Measurements from ENCODE around the gene GLT1D1. TPM values are rescaled to one million over a fixed set of nuclear protein-coding genes. Genes with fewer than 3 reads are reported as not detected.

GLT1D1 gene
- total RNA-seq, 1 donor from 2014 or later, result 2.2 TPM

- no peak for DNase-seq
These were observed 2.9 kb downstream of the GLT1D1 start for GRCh38 chr12:128856035-128856790.

- DNase-seq, result no peak
These were observed 3.5 kb downstream of the GLT1D1 start for GRCh38 chr12:128856791-128857078.

- no peak for DNase-seq
These were observed 4.0 kb downstream of the GLT1D1 start for GRCh38 chr12:128857133-128857763.

GRCh38 chr12:128859311-128859710, 6.0 kb downstream of the GLT1D1 start:
- DNase-seq, result no peak

- DNase-seq, result no peak
These were observed 8.1 kb downstream of the GLT1D1 start for GRCh38 chr12:128861226-128862016.

- DNase-seq, result no peak
These were observed 10.7 kb downstream of the GLT1D1 start for GRCh38 chr12:128863957-128864356.

- no peak for DNase-seq
These were observed 11.4 kb downstream of the GLT1D1 start for GRCh38 chr12:128864516-128865186.

GRCh38 chr12:128867466-128867865, 14.2 kb downstream of the GLT1D1 start:
- DNase-seq, result no peak

- DNase-seq, result no peak
These were observed 18.2 kb downstream of the GLT1D1 start for GRCh38 chr12:128871516-128871892.

GRCh38 chr12:128872303-128872702, 19.0 kb downstream of the GLT1D1 start:
- DNase-seq, result no peak

- DNase-seq, result no peak
These were observed 23.3 kb downstream of the GLT1D1 start for GRCh38 chr12:128876559-128876958.

- no peak for DNase-seq
These were observed 26.9 kb downstream of the GLT1D1 start for GRCh38 chr12:128879898-128880764.

- no peak for DNase-seq
These were observed 38.6 kb downstream of the GLT1D1 start for GRCh38 chr12:128891856-128892255.

GRCh38 chr12:128903236-128903635, 50.0 kb downstream of the GLT1D1 start:
- DNase-seq, result no peak

- no peak for DNase-seq
These were observed 51.8 kb downstream of the GLT1D1 start for GRCh38 chr12:128905003-128905544.

- DNase-seq, result no peak
These were observed 53.3 kb downstream of the GLT1D1 start for GRCh38 chr12:128906485-128907137.

- DNase-seq, result no peak
These were observed 55.0 kb downstream of the GLT1D1 start for GRCh38 chr12:128908254-128908653.

- DNase-seq, result no peak
These were observed 56.4 kb downstream of the GLT1D1 start for GRCh38 chr12:128909653-128910052.

- no peak for DNase-seq
These were observed 57.4 kb downstream of the GLT1D1 start for GRCh38 chr12:128910629-128911028.

- no peak for DNase-seq
These were observed 58.6 kb downstream of the GLT1D1 start for GRCh38 chr12:128911861-128912260.
